Measurements from ENCODE around the gene MBNL1. TPM values are rescaled to one million over a fixed set of nuclear protein-coding genes. Genes with fewer than 3 reads are reported as not detected.

The MBNL1 gene
- total and polyA plus RNA-seq, 4 donors = 17.1 to 110 (median 62.3) TPM

DNA sequence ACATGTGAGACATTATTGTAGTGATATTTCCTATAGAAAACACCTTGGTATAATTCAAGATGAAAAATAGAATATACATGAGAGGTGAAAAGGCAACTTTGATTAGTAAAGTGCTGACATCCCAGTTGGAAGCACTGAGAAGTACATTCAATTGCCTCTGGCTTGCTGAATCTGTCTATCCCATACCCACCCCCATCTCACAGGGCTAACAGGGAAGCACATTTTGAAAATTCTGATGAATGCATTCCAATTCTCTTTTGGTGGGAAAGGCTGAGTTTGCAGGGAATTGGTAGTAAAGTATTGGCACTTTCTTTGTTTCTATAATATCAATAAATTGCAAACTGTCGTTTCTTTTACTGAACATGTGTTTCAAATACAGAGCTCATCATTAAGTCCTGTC, 122.9 kb downstream of the MBNL1 start (continued):
- TF ChIP-seq GABPA (IDR thresholded peaks at IDR 0.05 in 1 of 2, conservative IDR thresholded peaks at IDR 0.05 in 1 of 2) (no peak), JUND (IDR thresholded peaks at IDR 0.05) (no peak)
- TF ChIP-seq, protein P1, sequence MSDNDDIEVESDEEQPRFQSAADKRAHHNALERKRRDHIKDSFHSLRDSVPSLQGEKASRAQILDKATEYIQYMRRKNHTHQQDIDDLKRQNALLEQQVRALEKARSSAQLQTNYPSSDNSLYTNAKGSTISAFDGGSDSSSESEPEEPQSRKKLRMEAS (IDR thresholded peaks at IDR 0.05) = no peak
- TF ChIP-seq, protein P2, sequence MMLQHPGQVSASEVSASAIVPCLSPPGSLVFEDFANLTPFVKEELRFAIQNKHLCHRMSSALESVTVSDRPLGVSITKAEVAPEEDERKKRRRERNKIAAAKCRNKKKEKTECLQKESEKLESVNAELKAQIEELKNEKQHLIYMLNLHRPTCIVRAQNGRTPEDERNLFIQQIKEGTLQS (IDR thresholded peaks at IDR 0.05) = no peak

DNA sequence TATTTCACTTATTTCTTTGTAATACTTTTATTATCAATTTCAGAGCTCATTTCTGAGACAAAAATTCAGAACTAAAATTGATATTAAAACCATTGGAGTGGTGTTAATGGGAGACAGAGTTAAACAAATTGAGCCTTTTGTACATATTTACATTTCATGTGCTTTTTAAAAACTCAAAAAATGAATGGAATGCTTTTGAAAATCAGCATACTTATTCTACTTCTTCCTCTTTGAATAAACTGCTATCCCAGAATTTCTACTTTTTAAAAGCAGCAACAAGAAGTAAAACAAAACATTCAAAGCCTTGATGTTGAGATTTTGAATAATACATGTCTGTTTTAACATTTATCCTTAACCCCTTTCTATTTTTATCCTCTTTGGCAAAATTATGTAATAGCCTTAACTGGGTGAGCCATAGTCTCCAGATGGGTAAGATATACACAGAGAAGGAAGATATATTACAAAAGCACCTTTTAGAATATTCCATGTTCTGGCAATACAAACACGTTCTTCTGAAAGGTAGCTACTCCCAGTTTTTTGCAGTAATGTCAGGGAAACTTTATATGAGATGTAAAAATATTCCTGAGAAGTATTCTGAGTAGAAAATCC, 123.6 kb downstream of the MBNL1 start:
- Histone ChIP-seq H3K27me3 (ENCODE audit: control insufficient read depth in 4 of 4, insufficient read depth in 4 of 4, low read length in 3 of 4) (no peaks in the 10 kb centered on the region), H3K9me3 (ENCODE audit: control insufficient read depth in 4 of 4, low read length in 3 of 4) (no peaks in the 10 kb centered on the region), H3K36me3 (ENCODE audit: control insufficient read depth in 4 of 4, insufficient read depth in 3 of 4, low read depth in 1 of 4, low read length in 3 of 4) (no peaks in the 10 kb centered on the region), H3K4me1 (ENCODE audit: control insufficient read depth in 4 of 4, insufficient read depth in 4 of 4, low read length in 3 of 4) (peaks cover 0 to 3% (median 2%) of the 10 kb centered on the region in 4 donors), H3K4me3 (ENCODE audit: low read depth in 1 of 3, low read length in 3 of 3) (no peak overlapping the region), H3K27ac (ENCODE audit: low read depth in 1 of 2, low read length in 2 of 2) (no peak overlapping the region), H3K9ac (ENCODE audit: low read depth in 1 of 2, low read length in 2 of 2) (no peak overlapping the region)
- WGBS = 85% methylated on average over 1 of the region's 1 CpG
- DNase-seq (ENCODE audit: low spot score) = no peak
- TF ChIP-seq RAD21 (IDR thresholded peaks at IDR 0.05) = no peak
- TF ChIP-seq, protein P2 (IDR thresholded peaks at IDR 0.05) = no peak
- TF ChIP-seq, protein P3, sequence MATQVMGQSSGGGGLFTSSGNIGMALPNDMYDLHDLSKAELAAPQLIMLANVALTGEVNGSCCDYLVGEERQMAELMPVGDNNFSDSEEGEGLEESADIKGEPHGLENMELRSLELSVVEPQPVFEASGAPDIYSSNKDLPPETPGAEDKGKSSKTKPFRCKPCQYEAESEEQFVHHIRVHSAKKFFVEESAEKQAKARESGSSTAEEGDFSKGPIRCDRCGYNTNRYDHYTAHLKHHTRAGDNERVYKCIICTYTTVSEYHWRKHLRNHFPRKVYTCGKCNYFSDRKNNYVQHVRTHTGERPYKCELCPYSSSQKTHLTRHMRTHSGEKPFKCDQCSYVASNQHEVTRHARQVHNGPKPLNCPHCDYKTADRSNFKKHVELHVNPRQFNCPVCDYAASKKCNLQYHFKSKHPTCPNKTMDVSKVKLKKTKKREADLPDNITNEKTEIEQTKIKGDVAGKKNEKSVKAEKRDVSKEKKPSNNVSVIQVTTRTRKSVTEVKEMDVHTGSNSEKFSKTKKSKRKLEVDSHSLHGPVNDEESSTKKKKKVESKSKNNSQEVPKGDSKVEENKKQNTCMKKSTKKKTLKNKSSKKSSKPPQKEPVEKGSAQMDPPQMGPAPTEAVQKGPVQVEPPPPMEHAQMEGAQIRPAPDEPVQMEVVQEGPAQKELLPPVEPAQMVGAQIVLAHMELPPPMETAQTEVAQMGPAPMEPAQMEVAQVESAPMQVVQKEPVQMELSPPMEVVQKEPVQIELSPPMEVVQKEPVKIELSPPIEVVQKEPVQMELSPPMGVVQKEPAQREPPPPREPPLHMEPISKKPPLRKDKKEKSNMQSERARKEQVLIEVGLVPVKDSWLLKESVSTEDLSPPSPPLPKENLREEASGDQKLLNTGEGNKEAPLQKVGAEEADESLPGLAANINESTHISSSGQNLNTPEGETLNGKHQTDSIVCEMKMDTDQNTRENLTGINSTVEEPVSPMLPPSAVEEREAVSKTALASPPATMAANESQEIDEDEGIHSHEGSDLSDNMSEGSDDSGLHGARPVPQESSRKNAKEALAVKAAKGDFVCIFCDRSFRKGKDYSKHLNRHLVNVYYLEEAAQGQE (IDR thresholded peaks at IDR 0.05) = no peak
- no peak for TF ChIP-seq FOXA2 (IDR thresholded peaks at IDR 0.05)
- no peak for TF ChIP-seq HNF4A (conservative IDR thresholded peaks at IDR 0.05)
- no peak for TF ChIP-seq NR2F2 (IDR thresholded peaks at IDR 0.05)
- TF ChIP-seq, protein P1 (IDR thresholded peaks at IDR 0.05) = no peak
- no peak for TF ChIP-seq SP1 (IDR thresholded peaks at IDR 0.05)
- no peak for TF ChIP-seq HNF4G (IDR thresholded peaks at IDR 0.05)
- no peak for TF ChIP-seq FOXA1 (IDR thresholded peaks at IDR 0.05)
- TF ChIP-seq, protein P4, sequence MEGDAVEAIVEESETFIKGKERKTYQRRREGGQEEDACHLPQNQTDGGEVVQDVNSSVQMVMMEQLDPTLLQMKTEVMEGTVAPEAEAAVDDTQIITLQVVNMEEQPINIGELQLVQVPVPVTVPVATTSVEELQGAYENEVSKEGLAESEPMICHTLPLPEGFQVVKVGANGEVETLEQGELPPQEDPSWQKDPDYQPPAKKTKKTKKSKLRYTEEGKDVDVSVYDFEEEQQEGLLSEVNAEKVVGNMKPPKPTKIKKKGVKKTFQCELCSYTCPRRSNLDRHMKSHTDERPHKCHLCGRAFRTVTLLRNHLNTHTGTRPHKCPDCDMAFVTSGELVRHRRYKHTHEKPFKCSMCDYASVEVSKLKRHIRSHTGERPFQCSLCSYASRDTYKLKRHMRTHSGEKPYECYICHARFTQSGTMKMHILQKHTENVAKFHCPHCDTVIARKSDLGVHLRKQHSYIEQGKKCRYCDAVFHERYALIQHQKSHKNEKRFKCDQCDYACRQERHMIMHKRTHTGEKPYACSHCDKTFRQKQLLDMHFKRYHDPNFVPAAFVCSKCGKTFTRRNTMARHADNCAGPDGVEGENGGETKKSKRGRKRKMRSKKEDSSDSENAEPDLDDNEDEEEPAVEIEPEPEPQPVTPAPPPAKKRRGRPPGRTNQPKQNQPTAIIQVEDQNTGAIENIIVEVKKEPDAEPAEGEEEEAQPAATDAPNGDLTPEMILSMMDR (IDR thresholded peaks at IDR 0.05; ENCODE audit: low read depth, low read length, missing input control) = no peak
- TF ChIP-seq, protein P5, sequence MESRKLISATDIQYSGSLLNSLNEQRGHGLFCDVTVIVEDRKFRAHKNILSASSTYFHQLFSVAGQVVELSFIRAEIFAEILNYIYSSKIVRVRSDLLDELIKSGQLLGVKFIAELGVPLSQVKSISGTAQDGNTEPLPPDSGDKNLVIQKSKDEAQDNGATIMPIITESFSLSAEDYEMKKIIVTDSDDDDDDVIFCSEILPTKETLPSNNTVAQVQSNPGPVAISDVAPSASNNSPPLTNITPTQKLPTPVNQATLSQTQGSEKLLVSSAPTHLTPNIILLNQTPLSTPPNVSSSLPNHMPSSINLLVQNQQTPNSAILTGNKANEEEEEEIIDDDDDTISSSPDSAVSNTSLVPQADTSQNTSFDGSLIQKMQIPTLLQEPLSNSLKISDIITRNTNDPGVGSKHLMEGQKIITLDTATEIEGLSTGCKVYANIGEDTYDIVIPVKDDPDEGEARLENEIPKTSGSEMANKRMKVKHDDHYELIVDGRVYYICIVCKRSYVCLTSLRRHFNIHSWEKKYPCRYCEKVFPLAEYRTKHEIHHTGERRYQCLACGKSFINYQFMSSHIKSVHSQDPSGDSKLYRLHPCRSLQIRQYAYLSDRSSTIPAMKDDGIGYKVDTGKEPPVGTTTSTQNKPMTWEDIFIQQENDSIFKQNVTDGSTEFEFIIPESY (IDR thresholded peaks at IDR 0.05) = no peak
- TF ChIP-seq JUND (IDR thresholded peaks at IDR 0.05) = no peak
- TF ChIP-seq EGR1 (IDR thresholded peaks at IDR 0.05; ENCODE audit: low read depth in 2 of 2) = no peak
- TF ChIP-seq RXRA (IDR thresholded peaks at IDR 0.05) = no peak
- no peak for TF ChIP-seq YY1 (IDR thresholded peaks at IDR 0.05)
- no peak for TF ChIP-seq GABPA (IDR thresholded peaks at IDR 0.05 in 1 of 2, conservative IDR thresholded peaks at IDR 0.05 in 1 of 2)
- TF ChIP-seq TAF1 (conservative IDR thresholded peaks at IDR 0.05) = no peak

All from liver (tissue), 9 donors.